GM12891 (cell line): ENCODE results near the gene E4F1.
"Not testable (repeated sequence)": the region's sequence is repeated elsewhere in the genome, so short reads cannot be mapped to it uniquely, and the experiment has no call there.

Source experiments
- DNase-seq: peaks from one replicate; pipeline ENCODE4 v3.0.0; 2011; ENCODE audit warnings: low spot score; ENCODE audit not compliant: insufficient read length
- FAIRE-seq: peaks from 2 replicates; lab custom pipeline; 2011; peaks lifted over from hg19 to GRCh38; lab: Jason Lieb, UNC
- PAX5 ChIP-seq: IDR thresholded peaks from 2 replicates; pipeline ENCODE4 v1.6.1; 2011; ENCODE audit warnings: low read length, moderate library complexity, mild to moderate bottlenecking; ENCODE audit not compliant: insufficient read depth, severe bottlenecking
- POLR2A ChIP-seq: IDR thresholded peaks from 2 replicates; pipeline ENCODE4 v1.6.1; 2011; ENCODE audit warnings: low read depth, low read length, control low read depth
- POLR2AphosphoS5 ChIP-seq: IDR thresholded peaks from 2 replicates; pipeline ENCODE4 v1.6.1; 2011; ENCODE audit warnings: low read depth, low read length, control low read depth
- POU2F2 ChIP-seq: IDR thresholded peaks from 2 replicates; pipeline ENCODE4 v1.6.1; 2011; ENCODE audit warnings: low read depth, mild to moderate bottlenecking, control low read depth, low read length, moderate library complexity
- SPI1 ChIP-seq: IDR thresholded peaks from 2 replicates; pipeline ENCODE4 v1.6.1; 2011; ENCODE audit warnings: low read depth, low read length, control low read depth
- TAF1 ChIP-seq: IDR thresholded peaks from 2 replicates; pipeline ENCODE4 v1.6.1; 2011; ENCODE audit warnings: low read depth, low read length, control low read depth

E4F1 gene

DNA sequence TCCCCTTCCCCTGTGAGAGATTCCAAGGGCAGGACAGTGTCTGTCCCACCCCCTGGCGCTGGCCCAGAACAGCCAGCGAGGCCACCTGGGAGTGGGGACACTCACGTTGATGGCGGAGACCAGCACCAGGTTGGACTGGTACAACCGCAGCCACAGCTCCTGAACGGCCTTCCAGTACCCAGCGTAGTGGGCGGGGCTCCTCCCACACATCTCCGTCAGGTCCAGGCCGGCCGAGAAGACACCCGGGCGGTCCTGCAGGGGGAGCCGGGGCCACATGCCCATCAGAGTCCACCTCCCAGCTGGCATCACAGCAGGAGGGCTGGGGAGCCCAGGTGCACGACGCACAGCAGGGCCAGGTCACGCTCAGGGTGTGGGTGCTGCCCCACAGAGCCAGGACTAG is 20.9 kb downstream of the E4F1 start:
- TF ChIP-seq PAX5 (no peak), TAF1 (no peak), POU2F2 (no peak), POLR2AphosphoS5 (no peak), SPI1 (no peak), POLR2A (no peak)
- no peak for DNase-seq
- FAIRE-seq = no peak

DNA sequence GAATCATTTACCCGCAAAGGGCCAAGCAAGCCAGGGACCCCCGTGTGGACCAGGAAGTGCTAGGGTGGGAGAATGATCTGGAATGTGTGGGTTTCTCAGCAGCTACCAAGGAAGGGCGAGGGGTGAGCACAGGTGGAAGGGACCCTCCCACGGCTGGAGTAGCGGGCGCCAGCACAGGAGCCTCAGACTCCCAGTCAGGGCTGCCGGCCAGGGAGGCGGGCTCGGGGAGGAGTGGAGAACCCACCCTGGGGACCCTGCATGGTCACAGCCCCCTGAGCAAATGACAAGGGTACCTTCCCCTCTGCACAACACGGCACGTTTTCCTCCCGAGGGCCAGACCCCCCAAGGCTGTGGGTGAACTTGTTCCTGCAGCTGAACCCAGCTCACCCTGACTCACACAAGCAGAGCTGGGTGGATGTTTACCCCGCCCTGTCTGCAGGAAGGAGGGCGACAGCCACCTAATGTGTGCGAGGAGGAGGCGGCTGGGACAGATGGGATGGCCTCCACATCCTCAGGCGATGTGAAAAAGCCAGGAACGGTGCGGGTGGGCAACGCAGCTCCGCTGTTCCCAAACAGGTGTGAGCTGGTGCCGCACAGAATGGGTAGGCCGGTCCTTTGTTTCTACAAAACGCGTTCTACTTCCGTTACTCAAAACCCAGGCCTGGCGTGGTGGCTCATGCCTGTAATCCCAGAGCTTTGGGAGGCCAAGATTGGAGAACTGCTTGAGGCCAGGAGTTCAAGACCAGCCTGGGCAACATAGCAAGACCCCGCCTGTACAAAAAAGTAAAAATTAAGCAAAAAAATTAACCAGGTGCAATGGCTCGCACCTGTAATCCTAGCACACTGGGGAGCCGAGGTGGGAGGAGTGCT is 21.8 kb downstream of the E4F1 start:
- no peak for FAIRE-seq

DNA sequence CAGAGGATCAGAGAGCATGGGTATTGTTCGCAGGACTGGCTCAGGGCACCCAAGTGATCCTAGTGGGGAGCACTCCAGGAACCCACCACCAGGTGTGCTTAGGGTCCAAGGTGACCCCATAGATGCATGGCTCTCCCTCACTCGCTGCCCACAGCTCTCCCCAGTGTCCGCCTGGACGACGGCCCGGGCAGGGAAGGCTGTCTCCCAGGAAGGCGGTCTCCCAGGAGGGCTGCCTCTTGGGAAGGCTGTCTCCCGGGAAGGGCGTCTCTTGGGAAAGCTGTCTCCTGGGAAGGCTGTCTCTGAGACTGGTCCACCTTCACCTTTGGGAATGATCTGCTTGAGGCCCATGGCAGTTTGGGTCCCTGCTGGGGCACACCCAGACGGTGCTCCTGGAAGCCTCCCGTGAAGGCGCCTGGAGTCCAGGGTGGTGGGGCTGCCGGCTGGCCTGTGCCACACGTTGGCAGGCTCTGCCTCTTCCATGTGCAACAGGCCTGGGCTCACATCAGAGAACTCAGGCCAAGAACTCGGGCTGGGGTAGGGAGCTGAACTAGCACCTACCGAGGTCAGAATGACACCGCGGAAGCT is 23.0 kb downstream of the E4F1 start:
- DNase-seq (no peak), FAIRE-seq (no peak)
- TF ChIP-seq PAX5 (no peak), TAF1 (no peak), POU2F2 (no peak), SPI1 (no peak), POLR2A (no peak), POLR2AphosphoS5 (no peak)

More for the DNA sequence above, 21.8 kb downstream of the E4F1 start:
- DNase-seq = no peak
- TF ChIP-seq SPI1 (no peak), PAX5 (no peak), POLR2A (no peak), POU2F2 (no peak), TAF1 (no peak), POLR2AphosphoS5 (no peak)

DNA sequence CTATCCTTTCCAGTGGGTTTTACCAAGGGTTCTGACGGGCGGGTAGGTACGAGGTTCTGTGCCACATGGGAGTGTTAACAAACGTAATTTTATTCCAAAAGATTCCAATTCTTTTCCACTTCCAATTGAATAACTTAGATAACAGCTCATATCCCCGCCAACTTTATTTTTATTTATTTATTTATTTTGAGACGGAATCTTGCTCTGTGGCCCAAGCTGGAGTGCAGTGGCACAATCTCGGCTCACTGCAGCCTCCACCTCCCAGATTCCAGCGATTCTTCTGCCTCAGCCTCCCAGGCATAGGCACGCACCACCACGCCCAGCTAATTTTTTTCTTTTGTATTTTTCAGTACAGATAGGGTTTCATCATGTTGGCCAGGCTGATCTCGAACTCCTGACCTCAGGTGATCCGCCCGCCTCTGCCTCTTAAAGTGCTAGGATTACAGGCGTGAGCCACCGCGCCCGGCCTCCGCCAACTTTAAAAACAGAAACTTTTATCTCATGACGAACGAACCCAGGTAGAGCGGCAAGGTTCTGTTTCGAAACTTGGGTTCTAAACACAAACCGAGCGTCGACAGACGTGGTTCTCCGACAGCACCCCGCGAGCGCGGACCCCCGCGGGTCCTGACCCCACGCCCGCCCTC is 27.4 kb downstream of the E4F1 start:
- no peak for TF ChIP-seq POLR2AphosphoS5
- FAIRE-seq (no peak), DNase-seq (no peak)

DNA sequence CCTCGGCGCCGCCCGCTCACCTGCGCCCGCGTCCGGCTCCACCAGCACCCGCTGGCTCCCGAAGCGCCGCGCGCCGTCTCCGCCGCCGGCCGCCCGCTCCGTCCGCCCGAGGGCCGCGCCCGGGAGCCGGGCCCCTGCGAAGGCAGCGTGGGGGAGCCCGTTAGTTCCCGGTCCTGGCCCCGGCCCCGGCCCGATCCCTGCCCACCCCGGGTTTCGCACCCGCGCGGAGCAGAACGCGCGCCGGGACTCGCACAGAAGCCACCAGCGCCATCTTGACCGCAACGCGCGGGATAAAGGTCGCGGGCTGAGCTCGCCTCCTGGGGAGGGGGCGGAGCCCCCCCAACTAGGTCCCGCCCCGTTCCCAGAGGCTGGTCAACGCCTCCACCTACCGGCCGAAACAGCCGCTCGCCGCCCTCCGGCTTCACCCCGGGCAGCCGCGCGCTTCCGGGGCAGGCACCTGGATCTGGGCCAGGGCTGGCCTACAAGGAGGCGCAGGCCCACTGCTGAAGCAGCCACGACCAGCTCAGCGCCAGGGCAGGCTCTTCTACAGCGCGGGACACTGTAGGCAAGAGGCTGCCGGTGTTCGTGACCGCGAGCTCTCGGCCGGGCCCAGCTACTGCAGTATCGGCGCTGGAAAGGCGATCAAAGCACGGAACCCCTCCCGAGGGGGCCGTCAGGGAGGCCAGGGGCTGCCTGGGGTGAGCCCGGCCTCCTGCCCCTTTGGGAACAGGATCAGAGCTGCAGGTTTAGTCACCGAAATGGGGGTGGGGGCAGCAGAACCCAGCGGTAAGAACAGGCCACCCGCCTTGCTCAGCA is 28.1 kb downstream of the E4F1 start, which contains the start of gene ECI1:
TSS of gene ECI1 (minus strand) at position 292 of the 816 bp plus-strand sequence. CDS start at position 271, 21 bp downstream.
- peak; percentile 99 for DNase-seq
- FAIRE-seq = peak; percentile 98

DNA sequence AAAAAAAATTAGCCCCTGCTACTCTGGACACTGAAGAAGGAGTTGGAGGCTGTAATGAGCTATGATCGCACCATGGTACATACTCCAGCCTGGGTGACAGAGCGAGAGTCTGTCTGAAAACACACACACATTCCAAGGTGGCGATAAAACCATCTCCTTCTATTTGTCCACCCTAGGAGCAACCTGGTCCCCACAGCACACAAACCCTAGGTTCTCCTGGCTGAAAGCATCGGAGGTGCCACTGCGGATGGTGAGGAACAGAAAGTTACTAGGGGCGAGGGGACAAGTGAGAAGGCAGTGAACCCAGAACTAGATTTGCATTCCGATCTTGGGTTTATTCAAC is 29.4 kb downstream of the E4F1 start:
- FAIRE-seq (peak; percentile 72), DNase-seq (no peak)
- TF ChIP-seq SPI1 (peak; percentile 47; the same call in 1 of the 2 replicates), POU2F2 (no peak), POLR2AphosphoS5 (peak; percentile 3; the same call in 1 of the 2 replicates)

More for the DNA sequence above, 28.1 kb downstream of the E4F1 start, which contains the start of gene ECI1:
- TF ChIP-seq POLR2A = peak; percentile 51; the same call in 1 of the 2 replicates
- no peak for TF ChIP-seq PAX5
- peak; percentile 87 for TF ChIP-seq TAF1
- TF ChIP-seq POLR2AphosphoS5 = peak; percentile 89

DNA sequence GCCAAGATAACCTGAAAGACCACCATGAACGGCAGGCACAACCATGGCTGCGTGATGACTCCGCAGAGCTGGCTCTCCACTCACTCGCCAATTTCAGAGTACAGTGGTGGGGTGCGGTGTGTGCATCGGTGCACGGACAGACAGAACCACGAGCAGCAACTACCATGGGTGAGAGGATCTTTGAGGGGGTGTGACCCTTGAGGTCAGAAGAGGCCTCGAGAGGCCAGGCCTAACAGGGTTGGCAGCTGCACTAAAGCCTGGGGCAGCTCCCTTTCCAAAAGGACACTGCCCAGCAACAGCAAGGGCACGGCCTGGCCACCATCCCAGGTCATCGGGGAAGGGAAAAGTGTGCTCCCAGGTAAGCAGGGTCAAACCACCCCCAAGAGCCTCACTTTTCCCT is 29.9 kb downstream of the E4F1 start:
- DNase-seq (no peak), FAIRE-seq (no peak)
- no peak for TF ChIP-seq POLR2A
- TF ChIP-seq TAF1 = no peak
- TF ChIP-seq POU2F2 = no peak
- no peak for TF ChIP-seq PAX5
- TF ChIP-seq SPI1 = no peak
- no peak for TF ChIP-seq POLR2AphosphoS5

DNA sequence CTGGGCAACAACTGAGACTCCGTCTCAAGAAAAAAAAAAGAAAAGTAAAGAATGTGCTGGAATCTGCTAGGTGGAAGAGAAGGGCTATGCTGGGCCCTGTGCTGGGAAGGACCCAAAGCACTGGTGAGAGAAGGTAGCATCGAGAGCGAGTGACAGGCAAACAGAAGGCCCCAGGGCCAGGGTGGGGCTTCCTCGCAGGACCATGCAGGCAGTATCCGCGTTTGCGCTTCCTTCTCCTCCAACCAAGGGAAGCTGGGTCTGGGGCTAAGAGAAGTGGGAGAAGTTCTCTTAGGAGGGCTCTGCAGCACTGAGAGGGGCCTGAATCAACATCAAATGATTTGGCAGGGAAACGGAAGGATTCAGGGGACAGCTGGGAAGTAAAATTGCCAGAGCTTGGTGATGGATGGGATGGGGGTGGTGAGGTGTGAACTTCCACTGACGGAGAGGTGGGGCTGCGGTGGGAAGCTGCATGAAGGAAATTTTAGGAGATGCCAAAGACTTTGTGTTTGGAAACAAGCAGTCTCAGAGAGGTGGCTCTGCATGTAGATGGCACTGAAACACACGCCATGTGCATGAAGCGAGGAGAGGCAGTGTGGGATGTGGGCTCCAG is 33.2 kb downstream of the E4F1 start:
- no peak for FAIRE-seq
- peak; percentile 7; the same call in 1 of the 2 replicates for TF ChIP-seq POLR2AphosphoS5
- no peak for TF ChIP-seq TAF1
- DNase-seq = no peak

DNA sequence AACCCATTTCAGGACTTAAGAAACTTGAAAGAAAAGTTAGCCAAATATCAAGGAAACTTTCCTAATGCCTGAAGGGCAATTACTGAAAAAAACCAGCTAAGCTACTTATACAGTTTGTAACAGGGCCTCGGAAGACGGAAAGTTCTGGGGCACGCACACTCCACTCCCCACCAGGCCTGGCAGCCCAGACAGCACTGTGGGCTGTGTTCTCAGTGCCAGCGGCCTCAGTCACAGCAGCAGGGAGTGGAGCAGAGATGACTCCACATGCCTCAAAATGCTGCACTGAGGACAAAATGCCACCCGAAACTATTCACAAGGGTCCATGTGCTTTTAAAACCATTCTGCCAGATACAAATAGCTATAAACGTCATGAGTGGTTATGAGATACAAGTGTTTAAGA is 34.3 kb downstream of the E4F1 start:
- no peak for TF ChIP-seq SPI1
- no peak for TF ChIP-seq POLR2AphosphoS5
- TF ChIP-seq PAX5 = no peak
- TF ChIP-seq POU2F2 = no peak
- TF ChIP-seq POLR2A = no peak
- TF ChIP-seq TAF1 = no peak
- no peak for FAIRE-seq
- DNase-seq = no peak

DNA sequence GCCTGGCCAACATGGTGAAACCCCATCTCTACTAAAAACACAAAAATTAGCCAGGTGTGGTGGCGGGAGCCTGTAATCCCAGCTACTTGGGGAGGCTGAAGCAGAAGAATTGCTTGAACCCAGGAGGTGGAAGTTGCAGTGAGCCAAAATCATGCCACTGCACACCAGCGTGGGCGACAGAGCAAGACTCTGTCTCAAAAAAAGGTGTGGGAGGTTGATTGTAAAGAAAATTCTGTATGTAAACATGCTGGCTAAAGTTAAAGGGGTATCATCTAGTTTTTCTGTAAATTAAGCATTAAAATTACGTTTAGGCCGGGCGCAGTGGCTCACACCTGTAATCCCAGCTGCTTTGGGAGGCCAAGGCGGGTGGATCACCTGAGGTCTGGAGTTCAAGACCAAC is 35.1 kb downstream of the E4F1 start:
- not testable (repeated sequence) for FAIRE-seq, DNase-seq
